WTC11 (cell line): ENCODE data around the gene PSMD8. TPM values are rescaled to one million over a fixed set of nuclear protein-coding genes. Genes with fewer than 3 reads are reported as not detected.

Experiments
- ATAC-seq: fragments of 200-7000 bp; cut with Tn5 transposase; 2 replicates; pipeline ENCODE4 v1.10.0; 2021; ENCODE audit warnings: mild to moderate bottlenecking, moderate library complexity
- CTCF ChIA-PET: fragments of 300-600 bp; sonication (Branson Sonifier 250); formaldehyde crosslinking; loops from one replicate; lab custom pipeline; 2021; ENCODE audit warnings: antibody characterized with exemption; lab: Charles Lee
- POLR2A ChIA-PET: fragments of 350-600 bp; sonication (Branson Sonifier 250); formaldehyde crosslinking; loops from one replicate; lab custom pipeline; 2021; ENCODE audit warnings: antibody characterized with exemption; lab: Charles Lee
- DNase-seq: peaks from one replicate; pipeline ENCODE4 v3.0.0; 2021; ENCODE audit warnings: low spot score
- H3K27ac Mint-ChIP-seq: 2 replicates; pipeline ENCODE4 v1.8.0; 2021; ENCODE audit warnings: mixed read lengths
- H3K27me3 Mint-ChIP-seq: 2 replicates; pipeline ENCODE4 v1.8.0; 2021; ENCODE audit warnings: low read depth, mild to moderate bottlenecking, moderate library complexity, mixed read lengths
- H3K36me3 Mint-ChIP-seq: 2 replicates; pipeline ENCODE4 v1.8.0; 2021; ENCODE audit warnings: mixed read lengths
- H3K4me1 Mint-ChIP-seq: 2 replicates; pipeline ENCODE4 v1.8.0; 2022; ENCODE audit warnings: mixed read lengths
- H3K4me3 Mint-ChIP-seq: 2 replicates; pipeline ENCODE4 v1.8.0; 2021; ENCODE audit warnings: mild to moderate bottlenecking, moderate library complexity, mixed read lengths
- H3K9me3 Mint-ChIP-seq: 2 replicates; pipeline ENCODE4 v1.8.0; 2021; ENCODE audit warnings: mixed read lengths
- ARID4B ChIP-seq: sonication (generic); formaldehyde crosslinking; IDR thresholded peaks from 2 replicates; pipeline ENCODE4 v1.8.0; 2023; ENCODE audit warnings: missing genetic modification reagents, mild to moderate bottlenecking, borderline replicate concordance
- CREB1 ChIP-seq: sonication (generic); formaldehyde crosslinking; IDR thresholded peaks from 2 replicates; pipeline ENCODE4 v1.8.0; 2023; ENCODE audit warnings: mild to moderate bottlenecking, missing genetic modification reagents
- CREM ChIP-seq: sonication (generic); formaldehyde crosslinking; IDR thresholded peaks from 2 replicates; pipeline ENCODE4 v1.8.1; 2022; ENCODE audit warnings: mild to moderate bottlenecking, missing genetic modification reagents, moderate library complexity
- ETV6 ChIP-seq: sonication (generic); formaldehyde crosslinking; IDR thresholded peaks from 2 replicates; pipeline ENCODE4 v1.8.1; 2022; ENCODE audit warnings: mild to moderate bottlenecking, missing genetic modification reagents
- FOXJ3 ChIP-seq: sonication (generic); formaldehyde crosslinking; IDR thresholded peaks from 2 replicates; pipeline ENCODE4 v1.9.0; 2021; ENCODE audit warnings: missing genetic modification reagents, mild to moderate bottlenecking, borderline replicate concordance
- FOXP1 ChIP-seq: sonication (generic); formaldehyde crosslinking; IDR thresholded peaks from 2 replicates; pipeline ENCODE4 v1.8.0; 2022; ENCODE audit warnings: missing genetic modification reagents, mild to moderate bottlenecking, moderate library complexity, borderline replicate concordance
- IRF2 ChIP-seq: sonication (generic); formaldehyde crosslinking; IDR thresholded peaks from 2 replicates; pipeline ENCODE4 v1.8.0; 2022; ENCODE audit warnings: low read depth, missing genetic modification reagents, borderline replicate concordance
- JUN ChIP-seq: sonication (generic); formaldehyde crosslinking; IDR thresholded peaks from 2 replicates; pipeline ENCODE4 v1.8.0; 2023; ENCODE audit warnings: mild to moderate bottlenecking, missing genetic modification reagents
- KAT7 ChIP-seq: sonication (generic); formaldehyde crosslinking; IDR thresholded peaks from 2 replicates; pipeline ENCODE4 v1.8.1; 2023; ENCODE audit warnings: missing genetic modification reagents, mild to moderate bottlenecking, borderline replicate concordance
- MAX ChIP-seq: sonication (generic); formaldehyde crosslinking; IDR thresholded peaks from 2 replicates; pipeline ENCODE4 v1.8.0; 2022; ENCODE audit warnings: mild to moderate bottlenecking, missing genetic modification reagents
- NFYB ChIP-seq: sonication (generic); formaldehyde crosslinking; conservative IDR thresholded peaks from 2 replicates; pipeline ENCODE4 v1.8.0; 2022; ENCODE audit warnings: low read depth, missing genetic modification reagents
- NR3C1 ChIP-seq: sonication (generic); formaldehyde crosslinking; conservative IDR thresholded peaks from 2 replicates; pipeline ENCODE4 v1.8.1; 2023; ENCODE audit warnings: low read depth, mild to moderate bottlenecking, missing genetic modification reagents
- SOX15 ChIP-seq: fragments of 250-450 bp; sonication (Bioruptor Pico); IDR thresholded peaks from 2 replicates; pipeline ENCODE4 v1.9.0; 2021; ENCODE audit warnings: mild to moderate bottlenecking
- SP1 ChIP-seq: sonication (generic); formaldehyde crosslinking; conservative IDR thresholded peaks from 2 replicates; pipeline ENCODE4 v1.8.1; 2022; ENCODE audit warnings: missing genetic modification reagents
- ZNF232 ChIP-seq: sonication (generic); formaldehyde crosslinking; IDR thresholded peaks from 2 replicates; pipeline ENCODE4 v1.8.0; 2022; ENCODE audit warnings: mild to moderate bottlenecking, missing genetic modification reagents
- ZNF416 ChIP-seq: fragments of 250-450 bp; sonication (Bioruptor Pico); IDR thresholded peaks from 2 replicates; pipeline ENCODE4 v1.9.0; 2021; ENCODE audit warnings: mild to moderate bottlenecking, inconsistent platforms
- ZNF425 ChIP-seq: fragments of 250-450 bp; sonication (Bioruptor Pico); conservative IDR thresholded peaks from 2 replicates; pipeline ENCODE4 v1.9.0; 2021; ENCODE audit warnings: mild to moderate bottlenecking
- total RNA-seq: library from RNA; stranded (reverse); gene quantifications from 3 replicates; pipeline ENCODE4 v1.2.3, GENCODE V29; 2021
- TF ChIP-seq, protein P1 (sequence below): sonication (generic); formaldehyde crosslinking; IDR thresholded peaks from 2 replicates; pipeline ENCODE4 v1.8.1; 2022; ENCODE audit warnings: mild to moderate bottlenecking, moderate library complexity, missing genetic modification reagents
- TF ChIP-seq, protein P2 (sequence below): sonication (generic); formaldehyde crosslinking; IDR thresholded peaks from 2 replicates; pipeline ENCODE4 v1.8.0; 2023; ENCODE audit warnings: mild to moderate bottlenecking, missing genetic modification reagents

PSMD8 gene
- total RNA-seq, 1 experiment from 2014 or later, result 167 TPM

GRCh38 chr19:38417146-38417543 is 42.8 kb downstream of the PSMD8 start:
- no peaks in the 10 kb centered on the region for H3K36me3 Mint-ChIP-seq
- ChIA-PET CTCF (interaction anchor here (0.6 to 7.7 kb wide), 2 partner anchors 14 to 187 kb away, joined by 5 to 55 read pairs; partner anchors contain the start of gene FAM98C), POLR2A (interaction anchor here (1.6 kb wide), 1 partner anchor 29 kb away, joined by 4 read pairs; the partner anchor contains the start of gene GGN)
- no peaks in the 10 kb centered on the region for H3K9me3 Mint-ChIP-seq
- peak overlapping the region; percentile 55 for H3K27ac Mint-ChIP-seq
- TF ChIP-seq FOXP1 (no peak), ARID4B (CRISPR knock-in tag) (0 out of 2 replicates have a peak, but pooled peaks have one; percentile 35)
- H3K4me1 Mint-ChIP-seq, result peaks cover 13% of the 10 kb centered on the region
- H3K27me3 Mint-ChIP-seq, result peaks cover 21% of the 10 kb centered on the region
- DNase-seq, result no peak
- no peak for ATAC-seq
- peak overlapping the region; percentile 84 for H3K4me3 Mint-ChIP-seq

DNA sequence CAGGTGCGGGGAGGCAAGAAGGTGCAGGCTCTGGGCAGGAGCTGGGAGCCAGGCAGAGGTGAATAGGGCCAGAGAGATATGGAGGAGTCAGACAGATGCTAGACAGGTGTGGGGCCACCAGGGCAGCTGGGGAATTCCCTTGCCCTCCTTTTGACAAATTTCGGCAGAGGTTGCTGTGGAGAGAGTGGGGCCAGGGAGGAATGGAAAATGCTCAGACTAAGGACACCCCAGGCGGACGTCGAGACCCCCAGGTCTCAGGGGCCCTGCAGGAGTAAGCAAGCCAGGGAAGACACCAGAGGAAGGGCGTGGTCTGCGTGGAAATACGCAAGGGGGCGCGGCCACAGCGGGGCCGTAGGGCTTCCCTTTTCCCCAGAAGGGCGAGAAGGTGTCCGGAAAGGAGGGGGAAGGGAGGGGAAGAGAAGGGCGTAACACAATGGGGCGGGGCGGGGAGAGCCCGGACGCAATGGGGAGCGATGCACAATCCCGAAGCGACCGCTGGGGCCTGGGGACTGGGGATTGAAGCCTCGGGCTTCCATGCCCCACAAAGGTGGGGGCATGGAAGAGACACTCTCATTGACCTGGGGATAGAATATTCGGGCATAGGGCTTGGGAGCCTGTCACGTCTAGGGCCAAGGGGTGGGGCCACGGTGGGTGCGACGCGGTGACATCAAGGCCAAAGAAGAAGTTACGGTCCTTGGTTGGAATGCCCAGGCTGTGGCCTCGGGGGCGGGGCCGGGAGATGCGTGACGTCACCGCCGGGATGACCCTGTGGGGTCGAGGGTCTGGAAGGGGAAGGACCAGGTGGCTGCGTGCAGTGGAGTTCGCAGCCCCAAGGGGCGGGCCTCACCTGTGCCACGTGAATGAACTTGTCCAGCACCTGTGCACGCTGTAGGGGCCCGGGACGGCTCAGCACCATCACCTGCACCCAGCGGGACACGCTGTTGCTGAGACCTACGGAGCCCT is 43.5 kb downstream of the PSMD8 start:
- Mint-ChIP-seq H3K27me3 (peaks cover 21% of the 10 kb centered on the region), H3K4me1 (peaks cover 13% of the 10 kb centered on the region), H3K9me3 (no peaks in the 10 kb centered on the region), H3K4me3 (peak overlapping the region; percentile 84), H3K27ac (peak overlapping the region; percentile 89), H3K36me3 (no peaks in the 10 kb centered on the region)
- ChIA-PET CTCF (interaction anchor here (7.7 kb wide), 1 partner anchor 14 kb away, joined by 55 read pairs; the partner anchor contains the start of gene FAM98C), POLR2A (interaction anchor here (1.6 kb wide), 1 partner anchor 30 kb away, joined by 4 read pairs; the partner anchor contains the start of gene GGN)
- DNase-seq, result peak; percentile 93
- ATAC-seq, result peak; percentile 86
- TF ChIP-seq, protein P1, sequence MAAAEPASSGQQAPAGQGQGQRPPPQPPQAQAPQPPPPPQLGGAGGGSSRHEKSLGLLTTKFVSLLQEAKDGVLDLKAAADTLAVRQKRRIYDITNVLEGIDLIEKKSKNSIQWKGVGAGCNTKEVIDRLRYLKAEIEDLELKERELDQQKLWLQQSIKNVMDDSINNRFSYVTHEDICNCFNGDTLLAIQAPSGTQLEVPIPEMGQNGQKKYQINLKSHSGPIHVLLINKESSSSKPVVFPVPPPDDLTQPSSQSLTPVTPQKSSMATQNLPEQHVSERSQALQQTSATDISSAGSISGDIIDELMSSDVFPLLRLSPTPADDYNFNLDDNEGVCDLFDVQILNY (CRISPR knock-in tag), result no peak
- TF ChIP-seq ZNF416, result no peak
- TF ChIP-seq ETV6 (CRISPR knock-in tag), result 0 out of 2 replicates have a peak, but pooled peaks have one; percentile 66
- TF ChIP-seq CREB1 (CRISPR knock-in tag), result no peak
- TF ChIP-seq IRF2 (CRISPR knock-in tag), result no peak
- TF ChIP-seq ZNF232 (CRISPR knock-in tag), result 0 out of 2 replicates have a peak, but pooled peaks have one; percentile 15
- no peak for TF ChIP-seq KAT7 (CRISPR knock-in tag)
- no peak for TF ChIP-seq JUN (CRISPR knock-in tag)
- TF ChIP-seq NR3C1 (CRISPR knock-in tag), result no peak
- TF ChIP-seq CREM (CRISPR knock-in tag), result peak; percentile 85; the same call in 1 of the 2 replicates
- no peak for TF ChIP-seq NFYB (CRISPR knock-in tag)
- TF ChIP-seq, protein P2, sequence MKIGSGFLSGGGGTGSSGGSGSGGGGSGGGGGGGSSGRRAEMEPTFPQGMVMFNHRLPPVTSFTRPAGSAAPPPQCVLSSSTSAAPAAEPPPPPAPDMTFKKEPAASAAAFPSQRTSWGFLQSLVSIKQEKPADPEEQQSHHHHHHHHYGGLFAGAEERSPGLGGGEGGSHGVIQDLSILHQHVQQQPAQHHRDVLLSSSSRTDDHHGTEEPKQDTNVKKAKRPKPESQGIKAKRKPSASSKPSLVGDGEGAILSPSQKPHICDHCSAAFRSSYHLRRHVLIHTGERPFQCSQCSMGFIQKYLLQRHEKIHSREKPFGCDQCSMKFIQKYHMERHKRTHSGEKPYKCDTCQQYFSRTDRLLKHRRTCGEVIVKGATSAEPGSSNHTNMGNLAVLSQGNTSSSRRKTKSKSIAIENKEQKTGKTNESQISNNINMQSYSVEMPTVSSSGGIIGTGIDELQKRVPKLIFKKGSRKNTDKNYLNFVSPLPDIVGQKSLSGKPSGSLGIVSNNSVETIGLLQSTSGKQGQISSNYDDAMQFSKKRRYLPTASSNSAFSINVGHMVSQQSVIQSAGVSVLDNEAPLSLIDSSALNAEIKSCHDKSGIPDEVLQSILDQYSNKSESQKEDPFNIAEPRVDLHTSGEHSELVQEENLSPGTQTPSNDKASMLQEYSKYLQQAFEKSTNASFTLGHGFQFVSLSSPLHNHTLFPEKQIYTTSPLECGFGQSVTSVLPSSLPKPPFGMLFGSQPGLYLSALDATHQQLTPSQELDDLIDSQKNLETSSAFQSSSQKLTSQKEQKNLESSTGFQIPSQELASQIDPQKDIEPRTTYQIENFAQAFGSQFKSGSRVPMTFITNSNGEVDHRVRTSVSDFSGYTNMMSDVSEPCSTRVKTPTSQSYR (CRISPR knock-in tag), result 0 out of 2 replicates have a peak, but pooled peaks have one; percentile 61
- TF ChIP-seq MAX, result peak; percentile 67; the same call in 1 of the 2 replicates
- TF ChIP-seq FOXJ3, result no peak
- TF ChIP-seq ZNF425 (CRISPR knock-in tag), result no peak
- TF ChIP-seq SOX15 (CRISPR knock-in tag), result no peak
- peak; percentile 87 for TF ChIP-seq SP1 (CRISPR knock-in tag)
